Trophoblast cell (in vitro differentiated cells and primary cell): ENCODE results near the gene CDH20.

ENCODE experiments used
- DNase-seq, 2 donors: peaks; one replicate each; pipeline ENCODE4 v3.0.0-alpha.2; 2016
- H2AFZ ChIP-seq: 2 replicates; pipeline ENCODE4 v1.6.1; 2013; ENCODE audit warnings: low read length, moderate library complexity, mild to moderate bottlenecking; ENCODE audit not compliant: insufficient read depth, poor library complexity
- H2AK5ac ChIP-seq: 2 replicates; pipeline ENCODE4 v1.6.1; 2013; ENCODE audit warnings: mild to moderate bottlenecking, low read length
- H2BK120ac ChIP-seq: 2 replicates; pipeline ENCODE4 v1.6.1; 2013; ENCODE audit warnings: low read length, mild to moderate bottlenecking, moderate library complexity; ENCODE audit not compliant: insufficient read depth, poor library complexity
- H2BK12ac ChIP-seq: 2 replicates; pipeline ENCODE4 v1.6.1; 2013; ENCODE audit warnings: mild to moderate bottlenecking, low read length, moderate library complexity
- H2BK5ac ChIP-seq: 2 replicates; pipeline ENCODE4 v1.6.1; 2013; ENCODE audit warnings: low read length, low read depth, moderate library complexity, mild to moderate bottlenecking; ENCODE audit not compliant: poor library complexity
- H3K14ac ChIP-seq: 2 replicates; pipeline ENCODE4 v1.6.1; 2013; ENCODE audit warnings: mild to moderate bottlenecking, low read length
- H3K18ac ChIP-seq: 2 replicates; pipeline ENCODE4 v1.6.1; 2013; ENCODE audit warnings: mild to moderate bottlenecking, low read length
- H3K23ac ChIP-seq: 2 replicates; pipeline ENCODE4 v1.6.1; 2013; ENCODE audit warnings: low read length
- H3K27ac ChIP-seq: 2 replicates; pipeline ENCODE4 v1.5.1; 2013; ENCODE audit warnings: low read depth, mild to moderate bottlenecking, inconsistent platforms, low read length, moderate library complexity
- H3K27me3 ChIP-seq: 2 replicates; pipeline ENCODE4 v1.6.1; 2013; ENCODE audit warnings: inconsistent platforms, mild to moderate bottlenecking, low read length, moderate library complexity; ENCODE audit not compliant: insufficient read depth
- H3K36me3 ChIP-seq, 2 experiments: 1 replicate in 1 of 2; 2 replicates in 1 of 2; pipeline ENCODE4 v1.6.1; 2013; ENCODE audit warnings: low read length in 2 of 2, mild to moderate bottlenecking in 2 of 2, moderate library complexity in 1 of 2; ENCODE audit not compliant: insufficient read depth in 2 of 2, control insufficient read depth in 1 of 2
- H3K4ac ChIP-seq: 2 replicates; pipeline ENCODE4 v1.6.1; 2013; ENCODE audit warnings: low read depth, mild to moderate bottlenecking, low read length, moderate library complexity
- H3K4me1 ChIP-seq, 2 experiments: 1 replicate in 1 of 2; 2 replicates in 1 of 2; pipeline ENCODE4 v1.6.1; 2013; ENCODE audit warnings: low read length in 2 of 2, mild to moderate bottlenecking in 2 of 2, moderate library complexity in 1 of 2; ENCODE audit not compliant: insufficient read depth in 2 of 2, control insufficient read depth in 1 of 2
- H3K4me2 ChIP-seq: 2 replicates; pipeline ENCODE4 v1.6.1; 2013; ENCODE audit warnings: inconsistent platforms, mild to moderate bottlenecking, low read length, moderate library complexity
- H3K4me3 ChIP-seq: 2 replicates; pipeline ENCODE4 v1.5.1; 2013; ENCODE audit warnings: mild to moderate bottlenecking, low read depth, low read length, inconsistent platforms
- H3K79me1 ChIP-seq: one replicate; pipeline ENCODE4 v1.6.1; 2013; ENCODE audit warnings: low read length
- H3K79me2 ChIP-seq: 2 replicates; pipeline ENCODE4 v1.6.1; 2013; ENCODE audit warnings: low read length, mild to moderate bottlenecking; ENCODE audit not compliant: control insufficient read depth, insufficient read depth, poor library complexity
- H3K9ac ChIP-seq: 2 replicates; pipeline ENCODE4 v1.6.1; 2013; ENCODE audit warnings: mild to moderate bottlenecking, low read length
- H3K9me3 ChIP-seq: 2 replicates; pipeline ENCODE4 v1.6.1; 2013; ENCODE audit warnings: low read depth, mild to moderate bottlenecking, control low read depth, inconsistent platforms, low read length; ENCODE audit not compliant: insufficient read depth
- H4K12ac ChIP-seq: 2 replicates; pipeline ENCODE4 v1.6.1; 2013; ENCODE audit warnings: low read depth, mild to moderate bottlenecking, low read length, moderate library complexity
- H4K8ac ChIP-seq: 2 replicates; pipeline ENCODE4 v1.6.1; 2013; ENCODE audit warnings: low read depth, mild to moderate bottlenecking, low read length, moderate library complexity
- H4K91ac ChIP-seq: one replicate; pipeline ENCODE4 v1.6.1; 2013; ENCODE audit warnings: low read depth, mild to moderate bottlenecking, low read length, moderate library complexity
- WGBS: extraction: QIAGEN DNeasy Blood & Tissue Kit; methylation state at CpG from one replicate; pipeline ENCODE4 v1.1.7; 2013; ENCODE audit warnings: missing lambda C conversion rate; ENCODE audit not compliant: insufficient read length, insufficient coverage; ENCODE audit errors: extremely low coverage; 5-methylcytosine and 5-hydroxymethylcytosine counted together

The CDH20 gene

DNA sequence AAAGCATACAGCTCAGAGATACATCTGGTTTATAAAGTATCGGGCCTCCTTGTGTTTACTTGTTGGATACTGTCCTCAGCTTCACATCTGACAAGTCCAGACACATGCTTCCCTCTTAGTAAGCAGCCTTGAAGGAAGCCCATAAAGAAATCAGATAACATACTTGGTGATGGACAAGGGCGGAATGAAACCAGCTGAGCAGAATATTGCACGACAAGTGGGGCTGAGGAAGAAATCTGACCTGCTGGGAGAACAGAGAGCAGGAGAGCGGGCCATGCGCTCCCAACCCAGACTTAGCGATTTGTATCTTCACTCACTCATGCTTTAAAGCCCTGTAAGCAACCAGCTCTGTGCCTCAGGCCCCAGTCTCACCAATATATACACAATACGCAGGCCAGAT lies 208.4 kb downstream of the CDH20 start:
- no peak overlapping the region for H3K9ac ChIP-seq
- H3K4me1 ChIP-seq, result no peaks in the 10 kb centered on the region
- H3K27me3 ChIP-seq, result no peaks in the 10 kb centered on the region
- H3K18ac ChIP-seq, result no peak overlapping the region
- no peak overlapping the region for H2AFZ ChIP-seq
- H3K9me3 ChIP-seq, result no peaks in the 10 kb centered on the region
- no peak overlapping the region for H3K23ac ChIP-seq
- no CpG with 5 or more reads among the region's 7 CpGs for WGBS
- H4K12ac ChIP-seq, result no peak overlapping the region
- no peak overlapping the region for H4K8ac ChIP-seq
- peak; percentile 37 to 74 for DNase-seq
- H2BK5ac ChIP-seq, result no peak overlapping the region
- H3K4me2 ChIP-seq, result no peak overlapping the region
- H3K36me3 ChIP-seq, result no peaks in the 10 kb centered on the region
- no peak overlapping the region for H3K4me3 ChIP-seq
- H2AK5ac ChIP-seq, result no peak overlapping the region
- H3K27ac ChIP-seq, result peak overlapping the region; percentile 57
- H3K79me1 ChIP-seq, result peaks cover 2% of the 10 kb centered on the region
- no peak overlapping the region for H3K4ac ChIP-seq
- no peak overlapping the region for H2BK12ac ChIP-seq
- H3K79me2 ChIP-seq, result no peaks in the 10 kb centered on the region
- H3K14ac ChIP-seq, result no peak overlapping the region
- H4K91ac ChIP-seq, result no peak overlapping the region
- no peak overlapping the region for H2BK120ac ChIP-seq

GRCh38 chr18:61542596-61542995 lies 209.4 kb downstream of the CDH20 start:
- H3K36me3 ChIP-seq, result no peaks in the 10 kb centered on the region
- no peaks in the 10 kb centered on the region for H3K4me1 ChIP-seq
- no peak overlapping the region for H3K9ac ChIP-seq
- H3K9me3 ChIP-seq, result no peaks in the 10 kb centered on the region
- no CpG with 5 or more reads among the region's 2 CpGs for WGBS
- H3K4me3 ChIP-seq, result no peak overlapping the region
- no peak overlapping the region for H4K8ac ChIP-seq
- H2AFZ ChIP-seq, result no peak overlapping the region
- H3K27me3 ChIP-seq, result no peaks in the 10 kb centered on the region
- H4K12ac ChIP-seq, result no peak overlapping the region
- DNase-seq, result no peak
- peaks cover 2% of the 10 kb centered on the region for H3K79me1 ChIP-seq
- no peak overlapping the region for H3K14ac ChIP-seq
- no peak overlapping the region for H2BK12ac ChIP-seq
- no peaks in the 10 kb centered on the region for H3K79me2 ChIP-seq
- no peak overlapping the region for H2BK120ac ChIP-seq
- no peak overlapping the region for H3K18ac ChIP-seq
- no peak overlapping the region for H3K4me2 ChIP-seq
- H4K91ac ChIP-seq, result peak overlapping the region; percentile 58
- no peak overlapping the region for H2BK5ac ChIP-seq
- peak overlapping the region; percentile 26 for H2AK5ac ChIP-seq
- H3K27ac ChIP-seq, result no peak overlapping the region
- H3K4ac ChIP-seq, result no peak overlapping the region
- H3K23ac ChIP-seq, result no peak overlapping the region

GRCh38 chr18:61543518-61543917 lies 210.3 kb downstream of the CDH20 start:
- H4K12ac ChIP-seq, result no peak overlapping the region

DNA sequence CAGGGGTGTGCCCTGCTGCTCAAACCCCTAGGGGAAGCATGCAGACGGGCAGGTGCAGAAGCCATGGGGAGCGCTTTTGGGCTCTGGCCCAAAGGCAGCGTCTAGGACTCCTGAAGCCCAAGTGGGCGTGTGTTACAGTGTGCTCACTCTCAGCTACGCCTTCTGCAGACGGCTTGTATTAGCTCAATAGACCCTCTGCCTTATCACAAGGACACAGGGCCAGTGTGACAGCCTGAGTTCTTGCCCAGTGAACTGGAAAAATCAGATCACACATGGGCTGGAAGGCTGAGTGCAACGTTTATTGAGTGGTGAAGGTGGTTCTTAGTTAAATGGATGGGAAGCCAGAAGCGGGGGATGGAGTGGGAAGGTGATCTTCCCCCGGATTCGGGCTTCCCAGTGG lies 210.9 kb downstream of the CDH20 start:
- no peak for DNase-seq
- peaks cover 0 to 2% of the 10 kb centered on the region in 2 experiments for H3K4me1 ChIP-seq
- H3K18ac ChIP-seq, result no peak overlapping the region
- no peak overlapping the region for H3K4me2 ChIP-seq
- no peak overlapping the region for H2BK120ac ChIP-seq
- peaks cover 5% of the 10 kb centered on the region for H3K79me1 ChIP-seq
- H2BK5ac ChIP-seq, result no peak overlapping the region
- H4K8ac ChIP-seq, result no peak overlapping the region
- no peaks in the 10 kb centered on the region for H3K9me3 ChIP-seq
- no peaks in the 10 kb centered on the region for H3K36me3 ChIP-seq
- H2AFZ ChIP-seq, result no peak overlapping the region
- H3K14ac ChIP-seq, result no peak overlapping the region
- H3K4me3 ChIP-seq, result no peak overlapping the region
- no peak overlapping the region for H4K91ac ChIP-seq
- H4K12ac ChIP-seq, result no peak overlapping the region
- no CpG with 5 or more reads among the region's 10 CpGs for WGBS
- H3K27me3 ChIP-seq, result no peaks in the 10 kb centered on the region
- no peaks in the 10 kb centered on the region for H3K79me2 ChIP-seq
- no peak overlapping the region for H3K27ac ChIP-seq
- H2AK5ac ChIP-seq, result no peak overlapping the region
- no peak overlapping the region for H2BK12ac ChIP-seq
- no peak overlapping the region for H3K9ac ChIP-seq
- H3K4ac ChIP-seq, result no peak overlapping the region
- no peak overlapping the region for H3K23ac ChIP-seq

More at GRCh38 chr18:61543518-61543917, 210.3 kb downstream of the CDH20 start:
- no peak overlapping the region for H3K4me2 ChIP-seq
- no peak overlapping the region for H2AFZ ChIP-seq
- H3K36me3 ChIP-seq, result no peaks in the 10 kb centered on the region
- no peak overlapping the region for H2BK5ac ChIP-seq
- no peak overlapping the region for H3K14ac ChIP-seq
- DNase-seq, result no peak
- no peak overlapping the region for H2BK12ac ChIP-seq
- H3K79me1 ChIP-seq, result peaks cover 3% of the 10 kb centered on the region
- no peaks in the 10 kb centered on the region for H3K27me3 ChIP-seq
- no peaks in the 10 kb centered on the region for H3K9me3 ChIP-seq
- no peak overlapping the region for H2AK5ac ChIP-seq
- no peaks in the 10 kb centered on the region for H3K79me2 ChIP-seq
- H3K18ac ChIP-seq, result no peak overlapping the region
- H2BK120ac ChIP-seq, result no peak overlapping the region
- no peak overlapping the region for H4K8ac ChIP-seq
- H4K91ac ChIP-seq, result no peak overlapping the region
- no peak overlapping the region for H3K4ac ChIP-seq
- no peak overlapping the region for H3K27ac ChIP-seq
- H3K9ac ChIP-seq, result no peak overlapping the region
- peaks cover 0 to under 1% of the 10 kb centered on the region in 2 experiments for H3K4me1 ChIP-seq
- no CpG with 5 or more reads among the region's 1 CpG for WGBS
- no peak overlapping the region for H3K4me3 ChIP-seq
- no peak overlapping the region for H3K23ac ChIP-seq
